Activated naive CD8-positive, alpha-beta T cell (primary cell): Measurements from ENCODE around the gene RFTN1.
"Not testable (repeated sequence)": the region's sequence is repeated elsewhere in the genome, so short reads cannot be mapped to it uniquely, and the experiment has no call there.

Experiments
- H3K27ac Mint-ChIP-seq: one replicate; pipeline ENCODE4 v1.8.0; 2021; ENCODE audit warnings: mixed read lengths
- H3K27me3 Mint-ChIP-seq: one replicate; pipeline ENCODE4 v1.8.0; 2021; ENCODE audit warnings: mixed read lengths
- H3K36me3 Mint-ChIP-seq: one replicate; pipeline ENCODE4 v1.8.0; 2021; ENCODE audit warnings: mixed read lengths
- H3K4me1 Mint-ChIP-seq: one replicate; pipeline ENCODE4 v1.8.0; 2021; ENCODE audit warnings: low read depth, mixed read lengths
- H3K4me3 Mint-ChIP-seq: one replicate; pipeline ENCODE4 v1.8.0; 2021; ENCODE audit warnings: mild to moderate bottlenecking, mixed read lengths
- H3K9me3 Mint-ChIP-seq: one replicate; pipeline ENCODE4 v1.8.0; 2021; ENCODE audit warnings: low read depth, mixed read lengths

RFTN1 gene

GRCh38 chr3:16504242-16504641 is 9.3 kb downstream of the RFTN1 start:
- Mint-ChIP-seq H3K27me3 (no peaks in the 10 kb centered on the region), H3K27ac (no peak overlapping the region), H3K36me3 (peaks cover 20% of the 10 kb centered on the region), H3K4me1 (peaks cover 68% of the 10 kb centered on the region), H3K4me3 (no peak overlapping the region), H3K9me3 (no peaks in the 10 kb centered on the region)

- Mint-ChIP-seq H3K27me3 (no peaks in the 10 kb centered on the region), H3K36me3 (peaks cover 20% of the 10 kb centered on the region), H3K9me3 (no peaks in the 10 kb centered on the region), H3K4me3 (no peak overlapping the region), H3K27ac (no peak overlapping the region), H3K4me1 (peaks cover 69% of the 10 kb centered on the region)
These were observed 10.2 kb downstream of the RFTN1 start for GRCh38 chr3:16503191-16503776.

GRCh38 chr3:16502347-16502908 is 11.1 kb downstream of the RFTN1 start:
- Mint-ChIP-seq H3K36me3 (peaks cover 20% of the 10 kb centered on the region), H3K4me1 (peaks cover 68% of the 10 kb centered on the region), H3K4me3 (no peak overlapping the region), H3K27ac (no peak overlapping the region), H3K9me3 (no peaks in the 10 kb centered on the region), H3K27me3 (no peaks in the 10 kb centered on the region)

GRCh38 chr3:16501376-16501775 is 12.1 kb downstream of the RFTN1 start:
- Mint-ChIP-seq H3K27ac (no peak overlapping the region), H3K36me3 (peaks cover 20% of the 10 kb centered on the region), H3K4me3 (no peak overlapping the region), H3K4me1 (peaks cover 71% of the 10 kb centered on the region), H3K27me3 (no peaks in the 10 kb centered on the region), H3K9me3 (no peaks in the 10 kb centered on the region)

GRCh38 chr3:16500911-16501310 is 12.6 kb downstream of the RFTN1 start:
- Mint-ChIP-seq H3K4me1 (peaks cover 73% of the 10 kb centered on the region), H3K9me3 (no peaks in the 10 kb centered on the region), H3K27ac (no peak overlapping the region), H3K4me3 (no peak overlapping the region), H3K36me3 (peaks cover 19% of the 10 kb centered on the region), H3K27me3 (no peaks in the 10 kb centered on the region)

- no peak overlapping the region for H3K27ac Mint-ChIP-seq
- no peaks in the 10 kb centered on the region for H3K27me3 Mint-ChIP-seq
- peaks cover 76% of the 10 kb centered on the region for H3K4me1 Mint-ChIP-seq
- H3K36me3 Mint-ChIP-seq = peaks cover 15% of the 10 kb centered on the region
- no peaks in the 10 kb centered on the region for H3K9me3 Mint-ChIP-seq
- H3K4me3 Mint-ChIP-seq = no peak overlapping the region
These were observed 13.4 kb downstream of the RFTN1 start for GRCh38 chr3:16500093-16500492.

- Mint-ChIP-seq H3K4me1 (peaks cover 76% of the 10 kb centered on the region), H3K4me3 (no peak overlapping the region), H3K36me3 (peaks cover 9% of the 10 kb centered on the region), H3K27me3 (no peaks in the 10 kb centered on the region), H3K9me3 (no peaks in the 10 kb centered on the region), H3K27ac (no peak overlapping the region)
These were observed 14.1 kb downstream of the RFTN1 start for GRCh38 chr3:16499351-16499750.

GRCh38 chr3:16498130-16498890 is 15.2 kb downstream of the RFTN1 start:
- Mint-ChIP-seq H3K36me3 (peaks cover 9% of the 10 kb centered on the region), H3K4me3 (no peak overlapping the region), H3K9me3 (no peaks in the 10 kb centered on the region), H3K4me1 (peaks cover 68% of the 10 kb centered on the region), H3K27ac (peak overlapping the region; percentile 22), H3K27me3 (no peaks in the 10 kb centered on the region)

GRCh38 chr3:16496408-16497222 is 16.9 kb downstream of the RFTN1 start:
- no peaks in the 10 kb centered on the region for H3K9me3 Mint-ChIP-seq
- H3K27ac Mint-ChIP-seq = peak overlapping the region; percentile 61
- H3K36me3 Mint-ChIP-seq = peaks cover 20% of the 10 kb centered on the region
- H3K4me3 Mint-ChIP-seq = peak overlapping the region; percentile 21
- no peaks in the 10 kb centered on the region for H3K27me3 Mint-ChIP-seq
- H3K4me1 Mint-ChIP-seq = peaks cover 59% of the 10 kb centered on the region

- H3K27ac Mint-ChIP-seq = peak overlapping the region; percentile 61
- no peaks in the 10 kb centered on the region for H3K27me3 Mint-ChIP-seq
- peaks cover 59% of the 10 kb centered on the region for H3K4me1 Mint-ChIP-seq
- H3K4me3 Mint-ChIP-seq = peak overlapping the region; percentile 21
- no peaks in the 10 kb centered on the region for H3K9me3 Mint-ChIP-seq
- H3K36me3 Mint-ChIP-seq = peaks cover 24% of the 10 kb centered on the region
These were observed 17.5 kb downstream of the RFTN1 start for GRCh38 chr3:16496008-16496407.

GRCh38 chr3:16494814-16495431 is 18.6 kb downstream of the RFTN1 start:
- H3K4me1 Mint-ChIP-seq = peaks cover 50% of the 10 kb centered on the region
- H3K27ac Mint-ChIP-seq = peak overlapping the region; percentile 24
- H3K36me3 Mint-ChIP-seq = peaks cover 23% of the 10 kb centered on the region
- no peak overlapping the region for H3K4me3 Mint-ChIP-seq
- H3K9me3 Mint-ChIP-seq = no peaks in the 10 kb centered on the region
- H3K27me3 Mint-ChIP-seq = no peaks in the 10 kb centered on the region

GRCh38 chr3:16494094-16494493 is 19.4 kb downstream of the RFTN1 start:
- peaks cover 26% of the 10 kb centered on the region for H3K36me3 Mint-ChIP-seq
- H3K4me1 Mint-ChIP-seq = peaks cover 47% of the 10 kb centered on the region
- H3K27ac Mint-ChIP-seq = peak overlapping the region; percentile 24
- no peaks in the 10 kb centered on the region for H3K9me3 Mint-ChIP-seq
- H3K4me3 Mint-ChIP-seq = no peak overlapping the region
- H3K27me3 Mint-ChIP-seq = no peaks in the 10 kb centered on the region

- H3K27ac Mint-ChIP-seq = peak overlapping the region; percentile 2
These were observed 23.4 kb downstream of the RFTN1 start for GRCh38 chr3:16490062-16490619.

GRCh38 chr3:16489326-16490061 is 24.0 kb downstream of the RFTN1 start:
- H3K27me3 Mint-ChIP-seq, H3K4me3 Mint-ChIP-seq, H3K9me3 Mint-ChIP-seq: not testable (repeated sequence)
- Mint-ChIP-seq H3K36me3 (peaks cover 43% of the 10 kb centered on the region), H3K4me1 (peaks cover 22% of the 10 kb centered on the region), H3K27ac (peak overlapping the region; percentile 2)

More at GRCh38 chr3:16490062-16490619, 23.4 kb downstream of the RFTN1 start:
- Mint-ChIP-seq H3K36me3 (peaks cover 42% of the 10 kb centered on the region), H3K4me3 (no peak overlapping the region), H3K9me3 (no peaks in the 10 kb centered on the region), H3K4me1 (peaks cover 24% of the 10 kb centered on the region), H3K27me3 (no peaks in the 10 kb centered on the region)
